Parathyroid adenoma (tissue), 2 donors: ENCODE results near the gene OR1Q1.

ENCODE experiments used
- H2AFZ ChIP-seq: fragments of 300-600 bp; sonication (generic); one replicate; pipeline ENCODE4 v1.7.0; 2017; ENCODE audit warnings: antibody characterized with exemption, mild to moderate bottlenecking
- H3K27ac ChIP-seq: fragments of 300-600 bp; sonication (generic); one replicate; pipeline ENCODE4 v1.7.0; 2017
- H3K27me3 ChIP-seq: fragments of 300-600 bp; sonication (generic); one replicate; pipeline ENCODE4 v1.7.0; 2017; ENCODE audit warnings: low read length; ENCODE audit not compliant: control insufficient read depth, insufficient read depth
- H3K36me3 ChIP-seq: fragments of 300-600 bp; sonication (generic); one replicate; pipeline ENCODE4 v1.7.0; 2017; ENCODE audit warnings: low read length; ENCODE audit not compliant: control insufficient read depth, insufficient read depth
- H3K4me1 ChIP-seq: fragments of 300-600 bp; sonication (generic); one replicate; pipeline ENCODE4 v1.7.0; 2017; ENCODE audit warnings: control low read depth
- H3K4me2 ChIP-seq: fragments of 300-600 bp; sonication (generic); one replicate; pipeline ENCODE4 v1.7.0; 2017; ENCODE audit warnings: low read length
- H3K4me3 ChIP-seq: fragments of 300-600 bp; sonication (generic); one replicate; pipeline ENCODE4 v1.7.0; 2017; ENCODE audit warnings: low read depth, low read length
- H3K79me2 ChIP-seq: fragments of 300-600 bp; sonication (generic); one replicate; pipeline ENCODE4 v1.7.0; 2017; ENCODE audit warnings: control low read depth
- H3K9ac ChIP-seq: fragments of 300-600 bp; sonication (generic); one replicate; pipeline ENCODE4 v1.7.0; 2017; ENCODE audit warnings: mild to moderate bottlenecking
- H3K9me3 ChIP-seq: fragments of 300-600 bp; sonication (generic); one replicate; pipeline ENCODE4 v1.7.0; 2017; ENCODE audit warnings: low read length; ENCODE audit not compliant: control insufficient read depth
- TF ChIP-seq, protein P1 (sequence below): fragments of 300-600 bp; sonication (generic); IDR thresholded peaks from one replicate; pipeline ENCODE4 v1.7.0; 2017; ENCODE audit warnings: antibody characterized with exemption, mild to moderate bottlenecking
- donor health status: primary hyperparathyroidism.

OR1Q1 gene

DNA sequence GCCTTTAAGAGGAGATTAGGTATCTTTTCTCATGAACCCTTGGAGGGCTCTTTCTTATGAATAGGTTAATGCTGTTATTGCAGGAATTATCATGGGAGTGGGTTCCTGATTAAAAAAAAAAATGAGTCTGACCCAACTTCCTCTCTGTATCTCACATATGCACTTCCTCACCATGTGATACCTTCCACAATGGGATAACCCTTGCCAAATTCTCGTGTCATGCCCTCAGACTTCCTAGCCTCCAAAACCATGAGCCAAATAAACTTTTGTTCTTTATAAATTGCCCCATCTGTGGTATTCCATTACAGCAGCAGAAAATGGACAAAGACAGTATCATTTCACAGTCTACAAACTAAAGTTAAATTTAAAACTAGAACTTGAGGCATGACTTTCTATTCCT, 41.8 kb downstream of the OR1Q1 start:
- Histone ChIP-seq H3K9me3 (no peaks in the 10 kb centered on the region), H3K4me1 (no peaks in the 10 kb centered on the region), H3K9ac (no peak overlapping the region), H3K36me3 (no peaks in the 10 kb centered on the region), H3K4me2 (no peak overlapping the region), H3K27ac (no peak overlapping the region), H3K79me2 (no peaks in the 10 kb centered on the region), H3K27me3 (no peaks in the 10 kb centered on the region), H3K4me3 (no peak overlapping the region), H2AFZ (no peak overlapping the region)
- TF ChIP-seq, protein P1, sequence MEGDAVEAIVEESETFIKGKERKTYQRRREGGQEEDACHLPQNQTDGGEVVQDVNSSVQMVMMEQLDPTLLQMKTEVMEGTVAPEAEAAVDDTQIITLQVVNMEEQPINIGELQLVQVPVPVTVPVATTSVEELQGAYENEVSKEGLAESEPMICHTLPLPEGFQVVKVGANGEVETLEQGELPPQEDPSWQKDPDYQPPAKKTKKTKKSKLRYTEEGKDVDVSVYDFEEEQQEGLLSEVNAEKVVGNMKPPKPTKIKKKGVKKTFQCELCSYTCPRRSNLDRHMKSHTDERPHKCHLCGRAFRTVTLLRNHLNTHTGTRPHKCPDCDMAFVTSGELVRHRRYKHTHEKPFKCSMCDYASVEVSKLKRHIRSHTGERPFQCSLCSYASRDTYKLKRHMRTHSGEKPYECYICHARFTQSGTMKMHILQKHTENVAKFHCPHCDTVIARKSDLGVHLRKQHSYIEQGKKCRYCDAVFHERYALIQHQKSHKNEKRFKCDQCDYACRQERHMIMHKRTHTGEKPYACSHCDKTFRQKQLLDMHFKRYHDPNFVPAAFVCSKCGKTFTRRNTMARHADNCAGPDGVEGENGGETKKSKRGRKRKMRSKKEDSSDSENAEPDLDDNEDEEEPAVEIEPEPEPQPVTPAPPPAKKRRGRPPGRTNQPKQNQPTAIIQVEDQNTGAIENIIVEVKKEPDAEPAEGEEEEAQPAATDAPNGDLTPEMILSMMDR: no peak

DNA sequence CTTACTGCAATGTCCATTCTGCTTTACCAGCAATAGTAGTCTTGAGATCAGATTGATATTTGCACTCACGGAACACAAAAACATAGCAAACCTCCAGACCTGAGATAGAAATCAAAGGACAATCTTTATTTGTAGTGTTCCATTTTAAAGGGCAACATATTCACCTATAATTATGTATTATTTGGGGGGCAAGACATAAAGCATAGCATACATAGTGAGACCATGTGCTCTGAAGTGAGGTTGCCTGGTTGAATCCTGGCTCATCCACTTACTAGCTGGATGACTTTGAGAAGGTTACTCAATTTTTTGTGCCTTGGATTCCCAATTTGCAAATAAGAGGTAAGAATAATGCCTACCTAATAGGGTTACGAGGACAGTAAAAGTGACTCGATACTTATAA, 43.0 kb downstream of the OR1Q1 start, which contains the start of gene OR1B1:
Gene OR1B1 (minus strand): TSS at position 101 of the 400 bp plus-strand sequence.
- Histone ChIP-seq H3K4me3 (no peak within 1 kb of the TSS), H3K79me2 (no peaks in the 10 kb centered on the region), H3K9ac (no peak within 1 kb of the TSS), H3K4me2 (no peak within 1 kb of the TSS), H3K27ac (no peak within 1 kb of the TSS), H3K4me1 (no peaks in the 10 kb centered on the region), H2AFZ (no peak within 1 kb of the TSS), H3K9me3 (no peaks in the 10 kb centered on the region), H3K27me3 (no peaks in the 10 kb centered on the region), H3K36me3 (no peaks in the 10 kb centered on the region)
- TF ChIP-seq, protein P1: no peak

DNA sequence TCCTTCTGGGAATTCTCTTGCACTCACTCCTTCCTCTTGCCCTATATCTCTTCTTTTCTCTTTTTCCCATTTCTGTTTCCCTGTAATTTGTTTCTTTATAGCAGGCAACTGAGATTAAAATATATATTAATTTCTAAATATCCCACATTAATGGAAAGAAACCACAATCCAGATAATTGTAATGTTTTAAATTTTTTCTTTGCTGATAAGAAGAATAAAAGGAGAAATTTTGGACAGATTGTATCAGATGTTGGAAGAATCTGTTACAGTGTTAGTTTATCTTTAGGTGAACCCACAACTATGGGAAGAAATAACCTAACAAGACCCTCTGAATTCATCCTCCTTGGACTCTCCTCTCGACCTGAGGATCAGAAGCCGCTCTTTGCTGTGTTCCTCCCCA, 46.9 kb downstream of the OR1Q1 start, which contains the start of gene OR1L1:
Gene OR1L1 (plus strand): TSS at position 301 of the 400 bp plus-strand sequence. CDS start 0 bp downstream, at position 301.
- H3K9me3 ChIP-seq: no peaks in the 10 kb centered on the region
- H3K79me2 ChIP-seq: no peaks in the 10 kb centered on the region
- no peaks in the 10 kb centered on the region for H3K36me3 ChIP-seq
- H3K27me3 ChIP-seq: no peaks in the 10 kb centered on the region
- H2AFZ ChIP-seq: no peak within 1 kb of the TSS
- no peak within 1 kb of the TSS for H3K4me3 ChIP-seq
- no peak within 1 kb of the TSS for H3K27ac ChIP-seq
- H3K9ac ChIP-seq: no peak within 1 kb of the TSS
- H3K4me2 ChIP-seq: no peak within 1 kb of the TSS
- H3K4me1 ChIP-seq: no peaks in the 10 kb centered on the region
- TF ChIP-seq, protein P1: no peak
